HG02642 (cell line): ENCODE data around the gene ARID5A.

ENCODE experiments used
- ATAC-seq: cut with Tn5 transposase; IDR thresholded peaks from one replicate; pipeline ENCODE4 v1.9.1; 2021; ENCODE audit warnings: mild to moderate bottlenecking; ENCODE audit not compliant: unreplicated experiment, poor library complexity

Gene ARID5A

GRCh38 chr2:96506016-96506906 is 30.3 kb upstream of the ARID5A start:
- ATAC-seq = no peak

DNA sequence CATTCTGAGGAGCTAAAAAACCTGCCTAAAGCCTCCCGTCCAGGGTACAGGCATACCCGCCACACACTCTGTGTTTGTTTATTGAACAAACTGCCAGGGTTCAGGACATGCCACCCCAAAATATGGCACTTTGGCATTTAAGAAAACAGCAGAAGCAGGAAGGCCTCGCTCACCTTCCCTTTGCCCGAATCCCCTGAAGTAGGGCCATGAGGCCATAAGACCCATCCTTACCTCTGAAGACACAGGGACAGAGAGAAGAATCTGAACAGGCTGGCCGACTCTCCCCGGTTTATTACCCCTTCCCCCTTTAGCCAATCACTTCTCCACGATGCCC is 29.7 kb upstream of the ARID5A start:
- no peak for ATAC-seq

DNA sequence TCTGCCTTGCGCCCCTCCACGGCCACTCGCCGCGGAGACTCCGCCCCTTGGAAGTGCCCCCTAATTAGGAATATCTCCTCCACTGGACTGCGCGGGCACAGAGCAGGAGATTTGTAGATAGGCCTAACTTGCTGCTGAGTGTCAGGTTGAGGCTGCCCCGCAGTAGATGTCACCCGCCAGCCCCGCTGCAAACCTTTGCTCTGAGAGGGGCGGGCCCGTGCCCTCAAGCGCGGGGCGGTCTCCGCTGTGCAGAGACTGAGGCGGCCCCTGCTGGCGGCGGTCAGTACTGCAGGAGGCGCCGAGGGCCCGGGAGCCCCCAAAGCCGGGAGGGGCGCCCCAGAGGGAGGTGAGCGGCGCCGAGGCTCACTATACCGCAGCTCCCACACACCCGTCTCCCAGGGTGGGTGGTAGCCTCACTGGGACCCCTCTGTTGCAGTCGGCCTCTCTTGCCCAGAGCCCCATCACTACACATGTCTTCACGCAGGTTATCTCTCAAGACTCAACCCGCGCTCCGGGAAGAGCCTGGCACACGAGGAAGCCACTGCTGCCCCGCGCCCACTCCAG is 28.5 kb upstream of the ARID5A start:
- peak; percentile 51 for ATAC-seq

- no peak for ATAC-seq
Observed at GRCh38 chr2:96508521-96509113, 27.9 kb upstream of the ARID5A start.

GRCh38 chr2:96509114-96509846 is 27.3 kb upstream of the ARID5A start:
- peak; percentile 67 for ATAC-seq

- ATAC-seq = no peak
Observed at GRCh38 chr2:96509847-96510230, 26.7 kb upstream of the ARID5A start.

DNA sequence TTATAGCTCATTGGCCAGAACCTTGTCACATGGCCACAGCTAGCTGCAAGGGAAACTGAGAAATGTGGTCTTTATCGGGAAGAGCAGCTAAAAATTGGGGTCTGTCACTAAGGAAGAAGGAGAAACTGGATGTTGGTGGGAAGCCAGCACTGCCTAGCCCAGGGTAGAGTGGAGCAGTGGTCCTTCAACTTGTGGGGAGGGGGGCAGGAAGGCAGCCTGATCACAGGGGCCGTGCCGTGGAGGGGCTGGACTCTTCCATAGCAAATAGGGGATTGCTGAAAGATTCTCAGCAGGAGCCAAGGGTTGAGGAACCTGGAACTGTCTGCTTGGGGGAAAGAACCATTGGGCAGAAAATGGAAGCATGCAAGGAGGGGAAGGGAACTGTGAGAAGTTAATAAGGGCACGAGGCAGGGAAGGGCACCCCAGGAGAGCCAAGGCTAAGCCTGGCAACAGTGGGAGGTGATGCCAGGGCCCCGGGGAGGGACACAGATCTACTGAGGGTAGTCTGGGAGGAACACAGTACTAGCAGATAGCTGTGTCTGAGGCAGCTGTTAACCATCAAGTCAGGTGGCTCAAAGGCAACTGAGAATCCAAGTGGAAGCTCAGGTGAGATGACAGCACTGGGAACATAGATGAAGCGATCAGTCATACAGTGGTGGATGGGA is 25.5 kb upstream of the ARID5A start:
- no peak for ATAC-seq

DNA sequence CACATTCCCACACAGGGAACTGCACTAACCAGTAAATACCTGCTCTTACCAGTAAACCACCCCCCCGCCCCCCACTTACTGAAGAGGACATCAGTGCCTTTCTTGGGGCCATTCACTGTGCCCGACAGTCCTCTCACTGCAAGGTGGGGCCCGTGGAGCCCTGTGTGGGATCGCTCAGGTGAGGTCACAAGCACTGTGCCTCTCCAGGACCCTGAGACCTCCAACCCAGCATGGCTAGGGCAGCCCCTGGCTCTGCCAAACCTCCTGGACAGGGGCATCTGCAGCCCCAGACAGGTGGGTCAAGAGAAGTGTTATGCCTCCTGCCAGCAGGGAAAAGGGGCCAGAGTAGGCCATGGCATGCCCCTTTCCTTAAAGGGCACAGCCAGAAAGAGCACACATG is 24.7 kb upstream of the ARID5A start:
- ATAC-seq = no peak

- ATAC-seq = no peak
Observed at GRCh38 chr2:96512341-96512740, 24.2 kb upstream of the ARID5A start.

DNA sequence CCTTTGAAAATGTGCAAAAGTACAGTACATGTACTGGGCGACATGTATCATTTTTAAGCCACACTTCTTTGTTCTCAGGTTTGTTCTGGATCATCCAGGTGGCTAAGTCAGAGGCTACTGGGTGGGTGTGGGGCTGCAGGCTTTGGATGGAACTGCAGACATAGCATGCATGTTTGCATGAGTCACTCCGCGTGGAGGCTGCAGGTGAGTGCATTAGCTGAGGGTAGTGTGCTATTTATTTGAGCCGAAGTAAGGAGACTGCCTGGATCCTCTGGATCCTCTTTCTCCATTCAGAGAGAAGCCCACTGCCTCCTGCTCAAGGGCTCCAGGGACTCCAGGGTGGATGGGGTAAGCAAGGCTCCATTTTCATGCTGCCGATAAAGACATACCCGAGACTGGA is 22.0 kb upstream of the ARID5A start:
- no peak for ATAC-seq

- ATAC-seq = no peak
Observed at GRCh38 chr2:96517079-96517478, 19.5 kb upstream of the ARID5A start.

- ATAC-seq = no peak
Observed at GRCh38 chr2:96520231-96520630, 16.3 kb upstream of the ARID5A start.

- no peak for ATAC-seq
Observed at GRCh38 chr2:96520697-96521096, 15.9 kb upstream of the ARID5A start.

- ATAC-seq = no peak
Observed at GRCh38 chr2:96521219-96521618, 15.3 kb upstream of the ARID5A start.

DNA sequence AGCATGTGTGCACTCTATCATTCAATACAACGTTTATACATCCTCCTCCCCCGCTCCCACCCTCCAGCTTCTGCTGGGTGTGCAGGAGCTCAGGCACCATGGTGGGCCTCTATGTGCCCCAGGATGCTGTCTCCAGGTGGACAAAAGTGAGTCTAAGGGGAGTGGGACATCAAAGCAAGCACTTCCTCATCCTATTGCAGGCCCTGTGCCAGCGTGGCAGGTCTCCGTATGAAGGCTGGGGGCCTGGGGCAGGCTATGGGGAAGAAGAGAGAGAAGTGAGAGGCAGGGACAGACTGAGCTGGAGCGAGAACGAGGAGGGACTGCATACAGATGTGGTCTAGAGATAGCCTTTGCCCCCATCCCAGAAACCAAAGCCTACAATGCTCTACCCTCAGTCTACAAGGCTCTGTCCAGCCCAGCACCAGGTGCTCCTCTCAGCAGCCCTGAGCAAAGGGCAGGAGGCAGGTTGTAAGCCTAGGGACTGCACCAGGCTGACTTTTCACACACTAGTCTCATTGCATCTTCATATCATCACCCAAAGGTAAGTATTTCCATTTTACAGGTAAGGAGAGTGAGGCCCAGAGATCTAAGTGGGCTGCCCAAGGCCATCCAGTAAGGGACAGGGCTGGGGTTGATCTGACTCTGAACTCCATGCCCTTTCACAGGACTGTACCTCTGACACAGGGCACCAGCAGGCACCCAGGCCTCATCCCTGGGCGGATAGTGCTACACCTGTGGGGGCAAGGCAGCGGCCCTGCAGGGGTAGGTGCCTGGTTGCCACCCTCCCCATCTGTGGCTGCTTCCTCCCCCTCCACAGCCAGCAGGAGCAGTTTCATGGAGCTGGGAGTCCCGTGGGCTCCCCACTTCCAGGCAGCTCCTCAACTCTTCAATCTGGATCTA is 14.0 kb upstream of the ARID5A start:
- ATAC-seq = no peak

DNA sequence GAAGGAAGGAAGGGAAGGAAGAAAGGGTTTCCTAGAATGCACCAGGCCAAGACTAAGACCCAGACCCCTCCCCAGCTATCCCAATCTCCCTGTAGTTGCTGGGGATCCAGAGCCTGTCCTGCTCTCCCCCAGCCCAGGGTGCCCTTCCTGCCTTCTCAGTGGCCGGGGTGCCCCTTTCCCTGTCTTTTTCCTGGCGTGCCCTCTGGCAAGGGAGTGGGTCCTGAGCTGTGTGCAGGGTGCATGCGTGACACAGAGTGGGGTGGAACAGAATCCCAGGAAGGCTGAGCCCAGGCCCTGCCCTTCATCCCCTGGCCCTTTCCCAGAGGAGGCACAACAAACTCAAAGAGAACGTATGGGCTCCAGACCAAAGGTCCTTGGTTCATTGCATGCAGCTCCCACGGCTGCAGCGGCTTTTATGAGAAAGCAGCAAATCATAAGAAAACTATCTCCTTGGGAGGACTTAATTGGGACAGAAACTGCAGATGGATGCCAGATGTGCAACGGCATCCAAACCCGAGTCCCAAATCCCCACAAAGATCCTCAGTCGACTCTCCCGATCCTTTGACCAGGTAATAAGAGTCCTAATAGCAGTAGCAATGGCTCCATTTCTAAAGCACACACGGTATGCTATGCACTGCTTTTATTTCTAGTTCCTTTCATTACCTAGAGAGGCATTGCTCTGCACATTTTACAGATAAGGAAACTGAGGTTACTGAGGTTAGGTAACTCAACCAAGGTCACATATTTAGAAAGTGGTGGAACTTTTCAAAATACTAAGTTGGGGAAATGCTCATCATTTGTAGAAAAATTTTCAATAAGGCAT is 12.7 kb upstream of the ARID5A start:
- ATAC-seq = no peak

DNA sequence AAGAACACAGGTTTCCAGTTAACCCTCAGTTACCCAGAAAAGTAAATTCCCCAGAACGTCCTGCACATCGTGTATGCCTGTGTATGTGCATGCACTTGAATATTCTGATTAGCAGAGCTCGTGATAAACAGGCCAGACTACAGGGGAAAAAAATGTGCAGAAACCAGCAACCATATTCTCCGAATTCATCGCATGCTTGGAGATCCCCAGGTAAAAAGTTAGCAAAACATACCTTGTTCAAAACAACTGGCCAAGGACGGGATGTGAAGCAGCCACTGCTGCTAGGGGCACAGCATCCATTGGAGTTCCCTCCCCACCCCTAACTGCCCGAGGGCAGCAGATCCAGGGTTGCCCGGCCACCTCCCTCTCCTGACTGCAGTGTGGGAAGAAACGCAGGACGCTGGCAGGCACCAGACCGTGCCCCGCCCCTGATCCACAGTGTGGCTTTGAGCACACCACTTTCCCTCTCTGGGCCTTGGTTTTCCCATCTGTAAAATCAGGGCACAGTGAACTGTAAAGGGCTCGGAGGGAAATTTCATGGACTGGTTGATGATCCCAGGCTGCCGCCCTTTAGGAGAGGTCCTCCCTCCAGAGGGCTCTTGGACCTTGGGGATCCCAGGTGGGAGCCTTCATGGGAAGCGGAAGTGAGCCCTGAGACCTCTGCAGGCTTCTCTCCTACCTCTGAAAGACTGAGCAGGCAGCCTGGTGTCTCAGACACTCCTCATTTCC is 11.9 kb upstream of the ARID5A start:
- no peak for ATAC-seq

DNA sequence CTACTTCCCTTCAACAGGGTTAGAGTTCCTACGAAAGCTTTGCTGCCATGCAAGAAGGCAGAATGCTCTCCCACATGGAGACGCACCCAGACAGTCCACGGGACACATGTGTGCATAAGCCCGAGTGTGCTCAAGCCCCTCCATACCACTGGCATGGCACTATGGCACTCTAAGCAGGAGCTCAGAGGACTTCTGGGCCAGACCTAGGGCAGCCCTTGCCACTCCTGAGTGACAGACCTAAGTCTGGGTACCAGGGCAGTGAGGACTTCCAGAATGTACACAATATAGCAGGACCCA is 11.4 kb upstream of the ARID5A start:
- ATAC-seq = no peak
